Testis (tissue), 3 donors: Measurements from ENCODE around the gene NSMF. TPM values are rescaled to one million over a fixed set of nuclear protein-coding genes. Genes with fewer than 3 reads are reported as not detected.

ENCODE experiments used
- DNase-seq: peaks from one replicate; pipeline ENCODE4 v3.0.0-alpha.2; 2019
- H3K27ac ChIP-seq, 2 donors: fragments of 200-600 bp; sonication (generic); one replicate each; pipeline ENCODE4 v1.5.1; 2019
- H3K27me3 ChIP-seq: fragments of 200-600 bp; sonication (generic); one replicate; pipeline ENCODE4 v1.5.1; 2019
- H3K36me3 ChIP-seq: fragments of 200-600 bp; sonication (generic); one replicate; pipeline ENCODE4 v1.5.1; 2017; ENCODE audit warnings: low read depth; ENCODE audit errors: missing control alignments
- H3K4me1 ChIP-seq: fragments of 200-600 bp; sonication (generic); one replicate; pipeline ENCODE4 v1.5.1; 2019
- H3K4me3 ChIP-seq, 2 donors: fragments of 200-600 bp; sonication (generic); one replicate each; pipeline ENCODE4 v1.5.1; 2017 to 2019
- H3K9me3 ChIP-seq: fragments of 200-600 bp; sonication (generic); one replicate; pipeline ENCODE4 v1.5.1; 2017
- CTCF ChIP-seq, 3 experiments: fragments of 450-650 bp in 2 of 3; fragments of 200-600 bp in 1 of 3; sonication (generic) in 1 of 3; IDR thresholded peaks; one replicate each; pipeline ENCODE4 v1.5.1; 2016 to 2019; ENCODE audit warnings: antibody characterized with exemption in 3 of 3, mild to moderate bottlenecking in 2 of 3, moderate library complexity in 1 of 3
- POLR2A ChIP-seq: fragments of 450-650 bp; IDR thresholded peaks from one replicate; pipeline ENCODE4 v1.6.1; 2017; ENCODE audit warnings: antibody characterized with exemption, mild to moderate bottlenecking, moderate library complexity
- WGBS, 2 donors: methylation state at CpG; one replicate each; pipeline ENCODE4 v1.1.5; 2018; 5-methylcytosine and 5-hydroxymethylcytosine counted together
- intact Hi-C: fragments of 100-400 bp; cut with DNase I; formaldehyde crosslinking; loops from one replicate; pipeline ENCODE4 v1.15.1; 2023; ENCODE audit warnings: low total_unique reads
- polyA plus RNA-seq: library from polyadenylated mRNA; stranded (reverse); fragments of 350-450 nt; fragmentation: Illumina TruSeq; extraction: RNeasy Lipid Tissue Mini Kit (QIAGEN cat#74804); gene quantifications from one replicate; pipeline ENCODE4 v1.2.3, GENCODE V29; 2014; ENCODE audit warnings: low read depth, low replicate concordance; ENCODE audit not compliant: insufficient read depth
- total RNA-seq, 2 donors: library from RNA; depleted of rRNA; stranded (reverse); fragments of >200 nt; gene quantifications; one replicate each; pipeline ENCODE4 v1.2.3, GENCODE V29; 2016

Gene NSMF
- total and polyA plus RNA-seq, 3 donors from 2014 or later: 42.5 to 105 (median 81.7) TPM

GRCh38 chr9:137445275-137445807 is 13.8 kb downstream of the NSMF start:
- WGBS, 2 donors: 37 to 41% methylated on average over 14 of the region's 14 CpGs
- no peaks in the 10 kb centered on the region for H3K4me1 ChIP-seq
- H3K36me3 ChIP-seq: no peaks in the 10 kb centered on the region
- no peak overlapping the region for H3K27ac ChIP-seq
- intact Hi-C loops: no loop called here
- no peaks in the 10 kb centered on the region for H3K9me3 ChIP-seq
- DNase-seq: peak; percentile 86
- no peaks in the 10 kb centered on the region for H3K27me3 ChIP-seq
- TF ChIP-seq POLR2A (no peak), CTCF (IDR thresholded peaks at IDR 0.05) (peak; percentile 63 to 88 (median 83))
- no peak overlapping the region for H3K4me3 ChIP-seq

- Histone ChIP-seq H3K27me3 (no peaks in the 10 kb centered on the region), H3K4me3 (no peak overlapping the region), H3K4me1 (no peaks in the 10 kb centered on the region), H3K27ac (no peak overlapping the region), H3K36me3 (no peaks in the 10 kb centered on the region), H3K9me3 (no peaks in the 10 kb centered on the region)
- intact Hi-C loops: no loop called here
- 88 to 89% methylated on average over 14 of the region's 14 CpGs for WGBS, 2 donors
- no peak for DNase-seq
- no peak for TF ChIP-seq POLR2A
- no peak for TF ChIP-seq CTCF (IDR thresholded peaks at IDR 0.05)
These were observed 14.9 kb downstream of the NSMF start for GRCh38 chr9:137444106-137444790.

- WGBS, 2 donors: 12 to 20% methylated on average over 7 of the region's 7 CpGs
- intact Hi-C loops: no loop called here
- Histone ChIP-seq H3K9me3 (no peaks in the 10 kb centered on the region), H3K36me3 (no peaks in the 10 kb centered on the region), H3K4me3 (peak overlapping the region; percentile 22 to 60), H3K4me1 (no peaks in the 10 kb centered on the region), H3K27ac (no peak overlapping the region), H3K27me3 (no peaks in the 10 kb centered on the region)
- DNase-seq: no peak
- no peak for TF ChIP-seq CTCF (IDR thresholded peaks at IDR 0.05)
- TF ChIP-seq POLR2A: no peak
These were observed 17.2 kb downstream of the NSMF start for GRCh38 chr9:137441935-137442321.

GRCh38 chr9:137441289-137441934 is 17.7 kb downstream of the NSMF start, which contains the start of gene ENTPD8:
Gene ENTPD8, minus strand, starts transcription at chr9:137441357. Its CDS starts 3,072 bp downstream, at chr9:137438285.
- no peak within 1 kb of the TSS for H3K27ac ChIP-seq
- intact Hi-C loops: no loop called here
- H3K4me1 ChIP-seq: no peaks in the 10 kb centered on the region
- H3K4me3 ChIP-seq: peak within 1 kb of the TSS; percentile 22 to 60
- 0 to 1% methylated on average over 1 to 28 of the region's 62 CpGs for WGBS, 2 donors
- no peaks in the 10 kb centered on the region for H3K27me3 ChIP-seq
- DNase-seq: no peak
- H3K9me3 ChIP-seq: no peaks in the 10 kb centered on the region
- H3K36me3 ChIP-seq: no peaks in the 10 kb centered on the region
- no peak for TF ChIP-seq CTCF (IDR thresholded peaks at IDR 0.05)
- no peak for TF ChIP-seq POLR2A
